GM18517 (cell line): Measurements from ENCODE around the gene GRM1.
A peak's percentile ranks its signal among the peaks of the same experiment; 100 is the strongest.

Experiments used
- ATAC-seq: cut with Tn5 transposase; IDR thresholded peaks from one replicate; pipeline ENCODE4 v1.9.1; 2021; ENCODE audit warnings: mild to moderate bottlenecking, moderate library complexity; ENCODE audit not compliant: unreplicated experiment

GRM1 gene

GRCh38 chr6:146310628-146311027 is 281.8 kb downstream of the GRM1 start:
- ATAC-seq: no peak

GRCh38 chr6:146311079-146311478 is 282.2 kb downstream of the GRM1 start:
- no peak for ATAC-seq

GRCh38 chr6:146312608-146313007 is 283.7 kb downstream of the GRM1 start:
- ATAC-seq: no peak

GRCh38 chr6:146315381-146316174 is 286.7 kb downstream of the GRM1 start:
- ATAC-seq: no peak

- ATAC-seq: no peak
Observed at GRCh38 chr6:146316175-146316495, 287.3 kb downstream of the GRM1 start.

GRCh38 chr6:146331013-146331412 is 302.2 kb downstream of the GRM1 start:
- no peak for ATAC-seq

GRCh38 chr6:146335336-146335735 is 306.5 kb downstream of the GRM1 start:
- ATAC-seq: no peak

- ATAC-seq: no peak
Observed at GRCh38 chr6:146336191-146336590, 307.3 kb downstream of the GRM1 start.

GRCh38 chr6:146337376-146337775 is 308.5 kb downstream of the GRM1 start:
- no peak for ATAC-seq

- ATAC-seq: no peak
Observed at GRCh38 chr6:146339716-146340115, 310.9 kb downstream of the GRM1 start.

GRCh38 chr6:146341493-146342230 is 312.8 kb downstream of the GRM1 start:
- no peak for ATAC-seq

GRCh38 chr6:146345598-146345997 is 316.7 kb downstream of the GRM1 start:
- ATAC-seq: no peak

- ATAC-seq: no peak
Observed at GRCh38 chr6:146347090-146347489, 318.2 kb downstream of the GRM1 start.

GRCh38 chr6:146347690-146348089 is 318.8 kb downstream of the GRM1 start:
- ATAC-seq: no peak

- ATAC-seq: no peak
Observed at GRCh38 chr6:146351018-146351417, 322.2 kb downstream of the GRM1 start.

GRCh38 chr6:146352163-146352562 is 323.3 kb downstream of the GRM1 start:
- no peak for ATAC-seq

- no peak for ATAC-seq
Observed at GRCh38 chr6:146354451-146354850, 325.6 kb downstream of the GRM1 start.

GRCh38 chr6:146355521-146356100 is 326.7 kb downstream of the GRM1 start:
- no peak for ATAC-seq

- ATAC-seq: peak; percentile 84
Observed at GRCh38 chr6:146357578-146358430, 328.9 kb downstream of the GRM1 start.

GRCh38 chr6:146358431-146359046 is 329.7 kb downstream of the GRM1 start:
- no peak for ATAC-seq

- ATAC-seq: no peak
Observed at GRCh38 chr6:146359131-146359530, 330.3 kb downstream of the GRM1 start.
